GM20000 (cell line): ENCODE data around the gene STEAP2.

ENCODE experiments used
- DNase-seq: peaks from one replicate; pipeline ENCODE4 v3.0.0; 2012; ENCODE audit warnings: low spot score
- CTCF ChIP-seq: IDR thresholded peaks from 2 replicates; pipeline ENCODE4 v1.5.1; 2012; ENCODE audit warnings: mild to moderate bottlenecking, control low read depth; ENCODE audit errors: extremely low read depth, missing control alignments

STEAP2 gene

GRCh38 chr7:90232430-90232829 lies 20.9 kb downstream of the STEAP2 start:
- no peak for TF ChIP-seq CTCF
- DNase-seq, result no peak

- DNase-seq, result no peak
- no peak for TF ChIP-seq CTCF
Observed at GRCh38 chr7:90233569-90233968, 22.0 kb downstream of the STEAP2 start.

GRCh38 chr7:90236721-90237289 lies 25.3 kb downstream of the STEAP2 start:
- no peak for TF ChIP-seq CTCF
- DNase-seq, result no peak

- TF ChIP-seq CTCF, result no peak
- no peak for DNase-seq
Observed at GRCh38 chr7:90238022-90238421, 26.5 kb downstream of the STEAP2 start.

- TF ChIP-seq CTCF, result no peak
- no peak for DNase-seq
Observed at GRCh38 chr7:90238583-90238982, 27.0 kb downstream of the STEAP2 start.

- DNase-seq, result no peak
- TF ChIP-seq CTCF, result no peak
Observed at GRCh38 chr7:90239050-90239449, 27.5 kb downstream of the STEAP2 start.

- DNase-seq, result no peak
- TF ChIP-seq CTCF, result no peak
Observed at GRCh38 chr7:90239625-90240228, 28.2 kb downstream of the STEAP2 start.
